Fibroblast of skin of back (primary cell): ENCODE results near the gene SHROOM3.

Experiments
- DNase-seq: peaks from one replicate; pipeline ENCODE4 v3.0.0-alpha.2; 2013

SHROOM3 gene

DNA sequence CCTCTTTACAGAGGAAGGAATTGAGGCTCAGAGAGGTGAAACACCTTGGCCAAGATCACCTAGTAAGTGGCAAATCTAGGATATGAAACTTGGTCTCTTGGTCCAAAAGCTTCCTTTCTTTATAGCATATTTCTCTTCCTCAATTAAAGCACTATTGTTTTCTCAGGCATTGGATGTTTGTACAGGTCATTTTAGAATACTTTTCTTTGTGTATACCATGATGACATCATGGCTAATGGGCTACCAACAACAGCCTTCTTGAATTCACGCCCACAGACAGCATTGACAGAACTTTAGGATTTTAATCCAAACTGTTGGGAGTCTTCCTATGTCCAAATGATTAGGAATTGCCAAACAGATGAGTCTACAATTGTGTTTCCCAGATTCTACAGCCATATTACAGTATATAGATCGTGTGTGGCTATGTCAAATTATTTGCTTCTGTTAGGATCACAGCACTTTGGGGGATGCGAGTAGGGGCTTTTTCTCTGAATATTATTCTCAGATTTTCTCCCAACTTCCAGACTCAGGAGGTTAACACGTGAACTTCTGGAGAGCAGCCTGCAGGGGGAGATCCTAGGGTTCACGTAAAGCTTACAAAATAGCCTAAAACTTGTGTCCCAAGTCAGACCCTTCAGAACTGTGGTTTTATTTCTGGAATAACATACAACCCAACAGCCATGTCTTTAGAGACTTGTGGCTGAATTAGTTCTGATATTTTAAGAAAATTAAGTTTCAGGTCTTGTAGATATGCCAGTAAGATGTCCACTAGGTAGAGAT, 191.8 kb downstream of the SHROOM3 start:
- no peak for DNase-seq

DNA sequence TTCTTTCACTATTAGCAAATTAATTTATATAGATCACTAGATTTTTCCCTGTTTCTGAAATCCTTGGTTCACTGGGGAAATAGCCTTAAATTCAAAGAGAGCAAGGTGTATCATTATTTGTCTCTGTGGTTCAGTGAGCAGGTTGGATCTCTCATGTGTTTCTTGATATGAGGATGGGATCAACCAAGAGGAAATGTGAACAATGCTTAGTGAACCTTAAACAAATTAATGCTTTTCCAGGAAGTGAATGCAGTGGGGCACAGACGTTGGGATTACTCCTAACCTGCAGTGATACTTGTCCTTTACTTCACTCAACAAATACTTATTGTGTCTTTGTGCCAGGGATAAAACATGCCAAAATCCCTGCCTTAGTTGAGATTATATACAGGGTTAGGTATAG, 193.2 kb downstream of the SHROOM3 start:
- no peak for DNase-seq

DNA sequence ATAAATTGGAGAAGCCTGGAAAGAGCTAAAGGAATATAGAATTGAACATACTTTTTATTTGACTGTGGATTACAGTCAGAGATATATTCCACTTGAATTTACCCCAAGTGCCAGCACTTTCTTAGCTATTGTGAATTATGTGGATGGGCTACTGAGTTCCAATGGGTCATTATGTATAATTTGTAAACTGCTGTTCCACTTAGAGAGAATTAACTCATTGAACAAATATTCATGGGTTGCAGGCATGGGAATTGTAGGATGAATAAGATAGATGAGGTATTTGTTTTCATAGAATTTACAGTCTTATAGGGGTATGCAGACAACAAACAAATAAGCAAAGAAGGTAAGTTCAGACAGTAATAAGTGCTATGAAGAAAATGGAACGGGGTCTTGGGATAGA, 195.7 kb downstream of the SHROOM3 start:
- DNase-seq, result peak; percentile 52

DNA sequence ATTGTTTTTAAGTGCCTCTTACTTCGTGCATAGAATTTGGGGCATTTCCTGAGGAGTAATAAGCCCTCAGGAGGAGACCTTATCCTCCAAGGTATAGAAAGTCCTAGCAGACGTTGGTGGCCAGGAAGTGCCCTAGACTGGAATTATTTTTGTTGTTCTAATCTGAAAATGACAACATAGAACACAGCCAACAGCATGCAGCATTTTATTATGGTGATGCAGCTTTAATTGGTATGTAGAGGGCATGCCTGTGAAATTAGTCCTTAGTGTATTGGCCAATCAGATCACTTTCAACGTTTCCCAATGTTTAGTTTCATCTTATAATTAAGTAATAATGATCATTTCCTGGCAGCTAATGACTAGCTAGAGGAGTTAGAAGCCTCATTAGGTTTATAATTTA, 199.2 kb downstream of the SHROOM3 start:
- peak; percentile 91 for DNase-seq

DNA sequence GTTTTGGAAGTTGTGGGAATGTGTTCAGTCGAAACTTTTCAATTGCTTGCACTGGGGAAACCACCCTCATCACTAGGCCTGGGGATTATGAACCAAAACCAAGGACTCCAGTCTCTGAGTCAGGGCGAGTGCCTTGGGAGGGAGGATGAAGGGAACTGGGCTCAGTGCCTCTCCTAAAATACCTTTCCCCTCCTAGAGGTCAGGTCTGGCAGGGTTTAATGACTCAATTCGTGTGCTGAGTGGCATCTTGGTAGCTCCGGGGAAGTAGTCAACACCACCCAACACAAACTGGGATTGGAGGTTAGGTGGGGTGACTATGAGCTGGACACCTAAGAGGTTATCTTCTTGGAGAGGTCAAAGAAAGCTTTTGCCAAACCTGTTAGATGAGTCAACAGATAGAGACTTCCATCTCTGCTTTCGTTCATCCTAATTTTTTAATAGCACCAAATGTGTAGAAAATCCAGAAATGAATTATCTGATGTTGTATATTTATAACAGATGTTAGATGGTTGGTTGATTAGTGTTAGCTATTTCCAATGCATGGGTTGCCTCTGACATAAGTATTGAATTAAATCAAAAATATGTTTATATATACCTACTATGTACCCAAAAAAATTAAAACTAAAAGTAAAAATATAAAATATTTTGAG, 202.8 kb downstream of the SHROOM3 start:
- DNase-seq, result no peak

DNA sequence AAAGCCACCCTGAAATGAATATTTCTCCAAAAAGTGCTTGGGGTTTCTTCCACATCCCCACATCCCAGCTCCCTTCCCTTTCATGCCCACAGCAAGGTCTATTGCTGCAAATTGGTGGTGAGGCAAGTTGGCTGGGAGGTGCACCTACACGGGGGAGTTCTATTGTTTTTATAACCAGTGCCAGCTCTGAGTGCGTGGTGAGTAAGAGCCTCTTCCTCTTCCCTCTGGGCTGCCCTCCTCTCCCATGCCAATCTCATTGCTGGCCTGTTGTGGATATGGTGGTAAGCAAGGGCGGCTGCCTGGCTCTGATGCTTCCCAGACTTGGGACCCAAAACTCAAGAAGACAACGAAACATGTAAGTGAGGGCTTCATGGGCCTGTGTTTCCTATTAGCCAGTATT, 204.3 kb downstream of the SHROOM3 start:
- peak; percentile 58 for DNase-seq

DNA sequence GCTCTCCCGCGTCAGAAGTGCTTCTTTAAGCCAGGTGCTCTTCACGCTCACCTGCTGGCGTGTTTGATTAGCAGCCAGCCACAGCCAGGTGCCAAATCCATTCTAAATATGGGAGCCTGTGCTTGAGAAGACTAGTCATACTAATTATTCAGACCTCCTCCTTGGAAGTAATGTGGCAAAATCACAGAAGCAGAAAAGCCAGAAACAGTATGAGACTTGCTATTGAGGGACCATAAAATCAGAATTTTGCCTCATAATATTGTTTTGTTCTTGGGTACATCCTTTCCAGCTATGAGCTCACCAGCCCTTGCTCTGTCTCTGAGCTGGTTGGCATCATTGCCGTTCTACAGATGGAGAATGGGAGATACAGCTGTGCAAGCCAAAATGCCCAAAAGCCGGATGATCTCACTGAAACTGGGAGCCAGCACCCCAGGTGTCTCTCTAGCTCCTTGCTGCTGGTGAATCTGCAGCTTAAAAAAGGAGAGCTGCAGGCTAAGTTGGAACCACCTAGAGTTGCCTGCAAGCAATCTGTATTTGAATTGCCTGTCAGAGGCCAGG, 205.4 kb downstream of the SHROOM3 start:
- DNase-seq, result no peak

DNA sequence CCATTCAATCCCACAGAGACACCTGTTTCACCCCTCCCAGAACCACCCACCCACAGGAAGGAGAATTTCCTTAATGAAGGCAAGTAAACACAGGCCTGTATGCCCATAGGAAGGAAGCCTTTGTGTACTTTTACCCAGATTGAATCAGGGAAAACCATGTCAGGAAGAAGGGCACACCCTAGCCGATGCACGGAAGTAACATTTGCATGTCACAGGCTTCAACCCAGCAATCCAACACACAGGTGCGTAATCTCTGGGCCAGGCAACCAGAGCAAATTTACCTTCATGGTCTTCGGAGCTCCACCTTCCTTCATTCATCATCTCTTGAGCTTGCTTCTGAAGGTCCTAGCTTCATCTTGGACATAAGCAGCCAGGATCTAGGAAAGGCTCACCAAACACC, 206.3 kb downstream of the SHROOM3 start:
- DNase-seq, result no peak

DNA sequence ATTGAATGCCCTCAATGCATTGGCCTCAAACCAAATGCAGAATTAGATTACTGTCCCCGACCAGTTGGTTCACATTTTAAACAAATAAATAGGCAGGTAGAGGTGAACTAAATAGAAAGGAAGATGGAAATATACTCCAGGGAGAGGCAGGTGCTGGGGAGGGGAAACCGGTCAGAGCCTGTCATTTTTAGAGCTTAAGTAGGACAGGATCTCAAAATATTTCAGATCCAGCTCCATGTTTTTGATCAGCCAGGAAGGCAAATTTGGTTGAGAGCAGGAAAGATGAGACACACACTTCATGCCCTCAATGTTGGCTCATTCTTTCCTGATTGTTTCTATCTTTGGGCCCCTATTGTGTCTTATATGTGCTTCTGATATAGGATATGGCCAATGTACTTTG, 206.7 kb downstream of the SHROOM3 start:
- no peak for DNase-seq

DNA sequence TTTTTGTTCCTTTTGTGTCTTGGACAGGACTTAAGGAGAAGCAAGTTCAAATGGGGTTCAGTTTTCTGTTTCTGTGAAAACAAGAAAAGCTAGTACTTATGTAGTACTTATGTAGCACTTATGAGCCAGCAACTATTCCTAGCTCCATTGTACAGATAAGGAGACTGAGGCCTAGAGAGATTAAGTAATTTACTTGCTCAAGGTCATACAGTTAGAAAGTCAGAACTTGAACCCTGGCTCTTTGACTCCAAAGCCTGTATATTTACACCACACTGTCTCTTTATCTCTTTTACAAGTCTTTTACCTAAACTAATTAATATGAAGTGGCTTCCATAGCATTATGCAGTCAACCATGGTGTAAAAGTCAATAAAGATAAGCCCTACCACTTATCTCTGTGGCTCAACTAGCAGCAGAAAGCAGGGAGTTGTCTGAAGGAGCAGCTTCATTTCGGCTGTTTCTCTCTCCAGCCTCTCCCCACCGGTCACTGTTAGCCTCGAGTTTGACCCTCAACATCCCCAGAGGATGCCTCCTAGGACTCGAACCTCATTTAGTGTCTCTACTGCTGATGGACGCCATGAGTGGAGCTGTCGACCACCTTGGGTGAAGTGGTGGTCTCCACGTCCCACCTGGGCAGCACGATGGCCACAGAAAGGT, 209.9 kb downstream of the SHROOM3 start:
- DNase-seq, result no peak

DNA sequence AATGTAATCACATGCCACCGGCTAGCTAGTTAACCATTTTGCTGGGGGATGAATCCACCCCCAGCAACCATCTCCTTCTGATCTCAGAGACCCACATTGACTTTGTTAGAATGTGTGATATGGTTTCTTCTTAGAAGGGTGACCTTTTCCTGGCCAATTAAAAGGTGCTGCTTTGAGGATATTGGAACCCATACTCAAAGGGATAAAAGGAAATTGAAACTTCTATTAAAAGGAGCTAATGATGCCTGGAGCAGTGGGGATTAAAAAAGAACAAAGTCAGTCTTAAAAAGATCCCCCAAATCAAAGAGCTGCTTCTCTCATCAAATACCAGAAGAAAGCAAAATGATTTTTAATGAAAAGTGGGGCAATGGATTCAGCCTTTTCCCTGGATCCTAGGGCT, 214.1 kb downstream of the SHROOM3 start:
- no peak for DNase-seq

DNA sequence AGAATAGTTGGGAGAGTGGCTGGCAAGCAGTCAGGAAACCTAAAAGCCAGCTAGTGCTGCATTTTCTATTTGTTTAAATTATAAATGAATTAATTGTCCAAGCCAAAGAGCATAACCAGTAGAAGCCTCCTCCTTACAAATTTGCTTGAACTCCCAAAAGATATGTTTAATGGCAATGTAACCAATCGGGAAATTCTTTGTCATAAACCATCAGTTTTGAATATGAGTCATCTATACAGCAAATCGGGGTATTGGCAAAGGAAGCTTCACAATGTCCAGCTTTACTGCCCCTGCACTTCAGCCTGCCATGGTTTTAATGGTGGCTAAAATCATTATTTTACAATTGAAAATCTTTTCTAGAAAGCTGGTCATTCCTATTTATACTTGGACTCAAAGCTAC, 216.6 kb downstream of the SHROOM3 start:
- DNase-seq, result peak; percentile 37

DNA sequence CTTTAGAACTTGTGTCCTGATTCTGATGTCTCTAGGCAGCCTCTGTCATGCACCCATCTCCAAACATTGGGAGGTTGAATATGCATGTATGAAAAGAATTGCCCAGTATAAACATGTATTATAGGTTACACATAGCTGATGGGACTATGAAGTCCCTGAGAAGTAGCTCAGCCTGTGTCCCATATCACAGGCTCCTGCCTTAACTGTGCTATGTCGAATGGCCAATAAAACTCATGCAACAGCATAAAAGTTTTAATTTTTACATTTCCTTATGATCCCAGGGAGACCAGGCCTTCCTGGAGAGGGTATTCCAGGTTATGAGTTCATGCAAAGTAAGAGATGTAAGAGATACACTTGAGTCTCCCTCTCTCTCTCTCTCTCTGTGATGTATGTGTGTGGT, 217.4 kb downstream of the SHROOM3 start:
- DNase-seq, result no peak

DNA sequence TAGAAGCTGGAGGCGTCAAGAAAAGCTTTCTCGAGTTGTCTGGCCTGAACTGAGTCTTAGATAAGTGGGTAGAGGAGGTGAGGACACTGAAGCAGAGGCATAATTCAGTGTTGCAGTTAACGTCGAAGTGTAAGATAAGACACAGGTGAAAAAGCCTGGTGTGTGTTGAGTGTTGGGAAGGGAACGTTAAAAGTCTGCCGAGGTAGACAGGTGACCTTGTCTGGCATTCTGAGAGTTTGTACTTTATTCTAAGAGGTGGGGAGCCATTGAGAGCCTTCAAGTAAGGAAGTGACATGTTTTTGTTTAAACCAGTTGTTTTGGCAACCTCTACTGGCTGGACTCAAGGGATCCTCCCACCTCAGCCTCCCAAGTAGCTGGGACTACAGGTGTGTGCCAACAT, 219.1 kb downstream of the SHROOM3 start:
- DNase-seq, result no peak

DNA sequence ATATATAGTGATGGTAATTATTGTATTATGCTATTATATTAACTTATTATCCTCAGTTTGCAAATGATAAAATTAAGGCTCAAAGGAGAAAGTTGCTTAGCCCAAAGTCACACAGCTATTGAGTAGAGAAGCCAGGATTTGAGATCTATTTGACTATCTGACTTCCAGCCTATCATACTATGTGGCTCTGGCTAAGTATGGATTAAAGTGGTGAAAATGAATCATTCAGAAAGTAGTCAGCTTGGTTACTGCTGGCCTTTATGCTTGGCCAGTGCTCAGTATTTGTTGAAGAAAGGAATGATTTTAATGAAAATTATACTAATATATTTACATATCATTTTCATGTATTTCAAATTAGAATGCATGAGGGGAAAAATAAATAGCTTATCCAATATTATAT, 219.8 kb downstream of the SHROOM3 start:
- DNase-seq, result peak; percentile 54

DNA sequence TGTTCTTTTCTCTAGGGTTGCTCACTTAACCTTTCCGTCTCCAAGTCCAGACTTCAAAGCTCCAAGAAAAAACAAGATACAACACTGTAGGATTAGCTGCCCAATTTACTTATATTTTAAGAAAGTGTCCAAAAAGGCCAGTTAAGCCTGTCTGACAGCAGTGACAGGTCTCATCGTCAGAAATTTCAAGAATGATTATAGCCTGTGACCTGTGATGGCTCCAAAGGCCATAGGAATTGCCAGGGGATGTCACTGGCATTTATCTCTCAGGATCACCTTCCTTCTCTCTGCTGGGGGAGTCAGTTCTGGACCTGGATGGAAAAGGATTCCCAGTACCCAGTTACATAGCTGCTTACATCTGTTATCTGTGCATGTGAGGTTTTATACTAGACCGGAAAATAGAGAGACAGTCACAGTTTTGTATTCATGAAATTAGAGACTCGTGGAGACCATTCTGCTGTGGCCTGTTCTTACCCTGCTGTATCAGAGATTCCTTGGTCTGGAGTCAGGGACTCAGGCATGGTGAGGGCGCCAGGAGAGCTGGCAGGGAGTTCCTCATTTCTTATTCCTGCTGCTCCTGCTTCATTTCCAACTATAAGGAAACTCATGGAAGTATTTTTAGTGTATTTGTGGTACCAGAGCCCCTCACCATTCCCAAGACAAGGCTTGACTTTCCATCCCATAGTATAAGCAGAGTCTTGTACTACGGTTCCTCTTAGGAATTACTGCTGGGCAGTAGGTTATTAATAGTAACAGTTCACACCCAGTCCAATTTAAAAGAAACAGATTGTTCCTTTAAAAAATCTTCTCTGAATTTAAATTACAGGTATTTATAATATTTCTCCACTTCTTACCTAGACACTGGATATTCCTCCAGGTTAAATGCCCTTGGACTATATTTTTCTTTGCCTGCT, 220.8 kb downstream of the SHROOM3 start:
- DNase-seq, result peak; percentile 25

DNA sequence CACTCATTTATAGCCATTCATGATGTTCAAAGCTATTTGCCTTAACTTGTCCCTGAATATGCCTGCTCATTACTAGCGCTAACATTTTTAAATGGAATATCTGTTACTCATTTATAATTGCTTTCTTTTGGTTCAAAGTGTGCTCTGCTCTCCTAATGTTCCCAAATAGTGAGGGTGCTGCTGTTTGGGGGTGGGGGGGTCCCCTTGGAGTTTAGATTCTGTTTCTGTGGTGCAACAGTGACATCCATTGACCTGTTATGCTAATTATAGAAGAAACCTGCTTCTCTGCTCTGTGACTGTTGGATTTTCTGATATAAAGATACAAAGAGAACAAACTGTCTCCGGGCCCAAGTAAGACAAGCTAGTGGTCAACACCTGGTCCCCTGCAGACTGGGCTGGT, 222.4 kb downstream of the SHROOM3 start:
- no peak for DNase-seq

DNA sequence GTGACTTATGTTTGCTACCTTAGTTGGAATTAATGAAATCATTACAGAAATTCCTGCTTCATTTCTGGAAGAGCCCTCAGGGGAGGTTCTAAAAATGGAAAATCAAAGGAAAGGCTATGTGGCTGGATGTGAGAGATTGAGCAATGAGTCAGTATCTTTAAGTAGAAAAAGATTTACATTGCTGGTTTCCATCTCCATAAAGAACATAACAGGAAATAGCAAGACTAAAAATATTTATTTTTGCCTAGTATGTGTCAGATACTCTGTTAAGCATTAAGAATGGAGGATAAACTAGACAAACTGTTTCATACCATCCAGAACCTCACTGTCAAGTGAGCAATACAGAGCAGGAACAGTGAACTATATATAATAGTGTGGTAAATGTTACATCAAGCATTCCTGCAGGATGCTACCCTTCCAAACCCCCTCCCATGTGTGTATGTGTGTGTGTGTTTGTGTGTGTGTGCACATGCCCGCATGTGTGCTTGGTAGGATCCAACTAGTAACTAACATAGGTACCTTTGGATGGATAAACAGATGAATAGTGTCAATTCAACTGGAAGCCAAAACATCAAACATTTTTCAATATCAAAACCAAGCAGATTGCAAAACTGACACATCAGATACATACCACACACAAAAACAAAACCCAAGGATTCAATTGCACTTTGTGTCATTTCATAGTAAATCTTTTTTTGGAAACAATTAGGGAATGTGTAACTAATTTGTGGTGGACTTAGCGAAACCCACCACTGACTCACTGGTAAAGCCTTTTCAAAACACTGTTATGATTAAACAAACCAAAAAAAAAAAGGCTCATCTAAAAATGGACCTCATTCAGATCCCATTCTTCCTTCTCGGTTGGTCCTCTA, 223.4 kb downstream of the SHROOM3 start:
- peak; percentile 96 for DNase-seq

DNA sequence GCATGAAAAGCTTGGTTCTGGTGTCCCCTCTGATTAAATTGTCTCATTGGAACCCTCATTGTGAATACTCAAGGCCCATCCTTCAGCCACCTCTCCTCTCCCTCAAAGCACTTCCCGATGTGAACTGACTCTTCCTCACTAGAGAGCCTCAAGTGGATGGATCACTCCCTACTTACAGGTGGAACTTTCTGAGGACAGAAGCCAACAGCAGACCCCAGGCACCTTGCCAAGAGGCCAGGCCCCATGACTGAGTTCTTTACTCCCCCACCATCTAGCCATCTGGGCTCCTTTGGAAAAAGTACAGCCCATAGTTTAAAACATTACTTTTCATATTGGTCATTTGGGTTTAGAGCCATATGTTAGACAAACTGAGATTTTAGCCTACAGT, 224.1 kb downstream of the SHROOM3 start:
- no peak for DNase-seq

DNA sequence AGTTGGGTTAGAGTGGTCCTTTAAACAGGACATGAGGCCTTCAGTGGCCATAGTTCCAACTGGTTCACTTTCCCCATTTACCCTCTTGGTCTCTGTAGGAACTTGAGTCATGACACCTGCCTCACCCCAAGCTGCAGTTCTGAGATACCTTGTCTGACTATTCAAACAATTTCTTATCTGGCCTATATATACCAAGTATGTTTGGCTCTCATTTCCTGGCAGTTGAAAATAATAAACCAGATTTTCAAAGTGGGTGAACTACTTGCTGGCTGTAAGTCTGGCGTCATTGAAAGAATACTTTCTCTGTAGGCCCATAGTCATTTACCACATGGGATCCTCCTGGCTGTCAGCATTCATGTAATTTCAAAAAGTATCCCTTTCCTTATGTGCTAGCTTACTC, 228.8 kb downstream of the SHROOM3 start:
- no peak for DNase-seq

DNA sequence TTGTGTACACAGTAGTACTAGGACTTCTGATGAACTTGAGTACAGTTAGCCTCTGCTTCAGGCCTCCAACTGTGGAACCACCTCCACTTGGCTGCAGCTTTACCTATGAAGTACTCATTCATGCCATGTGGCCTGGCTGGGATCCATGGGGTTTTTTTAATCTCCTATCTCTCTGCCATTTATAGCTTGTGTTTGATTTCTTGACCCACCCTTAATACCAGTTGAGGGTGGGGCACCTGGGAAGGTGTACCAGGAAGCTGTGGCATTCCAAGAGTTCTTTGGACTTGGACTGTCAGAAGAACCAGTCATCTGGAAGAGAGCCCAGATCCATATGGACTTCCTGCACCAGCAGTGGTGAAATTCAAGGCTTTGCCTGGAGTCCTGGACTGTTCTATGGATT, 230.1 kb downstream of the SHROOM3 start:
- DNase-seq, result peak; percentile 40

DNA sequence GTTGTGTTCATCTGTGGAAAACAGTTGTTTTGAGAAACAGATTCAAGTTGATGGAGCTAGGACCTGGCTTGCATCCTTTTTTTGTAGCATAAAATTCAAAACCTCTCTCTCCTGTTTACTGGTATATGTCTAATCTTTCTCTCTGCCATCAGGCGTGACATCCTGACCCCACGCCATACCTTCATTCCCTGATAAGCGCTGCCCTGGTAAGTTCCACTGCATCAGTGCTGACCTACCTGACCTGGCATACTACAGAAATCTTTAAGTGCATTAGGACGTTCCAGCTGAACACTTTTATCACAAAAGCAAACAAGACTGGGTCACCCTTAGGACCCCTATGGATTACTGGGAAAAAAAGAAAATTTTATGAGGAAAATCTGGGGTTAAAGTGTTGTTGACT, 230.7 kb downstream of the SHROOM3 start:
- no peak for DNase-seq
